ENCODE data around the gene CHST14. TPM values are rescaled to one million over a fixed set of nuclear protein-coding genes. Genes with fewer than 3 reads are reported as not detected.
A peak's percentile ranks its signal among the peaks of the same experiment; 100 is the strongest.

CHST14 gene
- total RNA-seq, 2 experiments from 2014 or later = 5.4 to 6.2 TPM

GRCh38 chr15:40498418-40498817 is 27.6 kb downstream of the CHST14 start:
- no peak for DNase-seq
- intact Hi-C loops (cut with DNase I, micrococcal nuclease) = no loop called here
- Mint-ChIP-seq H3K36me3 (ENCODE audit: low read depth) (no peaks in the 10 kb centered on the region), H3K4me3 (no peak overlapping the region), H3K27me3 (peaks cover 10% of the 10 kb centered on the region), H3K9me3 (ENCODE audit: low read depth) (no peaks in the 10 kb centered on the region), H3K27ac (no peak overlapping the region), H3K4me1 (peaks cover 34% of the 10 kb centered on the region)
- no peak for ATAC-seq
- CTCF ChIA-PET = no interaction called here
- POLR2A ChIA-PET = interaction anchor here (0.5 kb wide), 1 partner anchor 258 kb away, joined by 3 read pairs; no protein-coding TSS in a partner anchor

DNA sequence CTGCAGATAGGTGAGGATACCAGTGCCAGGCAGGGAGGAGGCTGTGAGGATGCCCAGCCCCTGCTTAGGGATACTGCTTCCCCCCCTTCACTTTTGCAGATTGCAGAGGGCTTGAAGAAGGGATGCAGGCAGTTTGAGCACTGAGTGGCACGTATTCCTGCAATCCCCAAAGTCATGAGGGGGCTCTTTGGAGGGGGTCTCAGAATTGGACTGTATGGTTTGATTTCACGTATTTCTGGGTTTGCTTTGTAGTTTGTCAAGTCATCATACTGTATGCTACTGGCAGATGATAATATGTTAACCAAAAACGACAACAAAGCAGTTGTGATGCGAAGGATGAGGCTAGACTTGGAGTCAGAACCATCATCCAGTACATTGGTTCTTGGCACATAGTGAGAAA is 28.1 kb downstream of the CHST14 start:
- DNase-seq (no peak), ATAC-seq (no peak)
- H3K27ac Mint-ChIP-seq = no peak overlapping the region
- H3K9me3 Mint-ChIP-seq (ENCODE audit: low read depth) = no peaks in the 10 kb centered on the region
- H3K4me1 Mint-ChIP-seq = peaks cover 29% of the 10 kb centered on the region
- H3K4me3 Mint-ChIP-seq = no peak overlapping the region
- intact Hi-C loops (cut with DNase I, micrococcal nuclease) = no loop called here
- H3K27me3 Mint-ChIP-seq = peaks cover 12% of the 10 kb centered on the region
- H3K36me3 Mint-ChIP-seq (ENCODE audit: low read depth) = no peaks in the 10 kb centered on the region
- ChIA-PET CTCF (no interaction called here), POLR2A (no interaction called here)

GRCh38 chr15:40499931-40500330 is 29.1 kb downstream of the CHST14 start:
- intact Hi-C loops (cut with DNase I, micrococcal nuclease) = no loop called here
- Mint-ChIP-seq H3K9me3 (ENCODE audit: low read depth) (no peaks in the 10 kb centered on the region), H3K36me3 (ENCODE audit: low read depth) (no peaks in the 10 kb centered on the region), H3K4me3 (no peak overlapping the region), H3K27me3 (peaks cover 16% of the 10 kb centered on the region), H3K27ac (no peak overlapping the region), H3K4me1 (peaks cover 19% of the 10 kb centered on the region)
- POLR2A ChIA-PET = no interaction called here
- CTCF ChIA-PET = interaction anchor here (0.6 kb wide), 1 partner anchor 50 kb away, joined by 3 read pairs; no protein-coding TSS in a partner anchor
- DNase-seq (no peak), ATAC-seq (no peak)

- Mint-ChIP-seq H3K4me3 (no peak overlapping the region), H3K36me3 (ENCODE audit: low read depth) (no peaks in the 10 kb centered on the region), H3K27me3 (peaks cover 18% of the 10 kb centered on the region), H3K4me1 (peaks cover 14% of the 10 kb centered on the region), H3K9me3 (ENCODE audit: low read depth) (no peaks in the 10 kb centered on the region), H3K27ac (peak overlapping the region; percentile 31)
- ATAC-seq = peak; percentile 74
- DNase-seq = no peak
- ChIA-PET CTCF (interaction anchor here (1.0 to 1.3 kb wide), 2 partner anchors 18 to 157 kb away, joined by 3 read pairs; no protein-coding TSS in a partner anchor), POLR2A (no interaction called here)
- intact Hi-C loops (cut with DNase I, micrococcal nuclease) = no loop called here
These were observed 30.0 kb downstream of the CHST14 start for GRCh38 chr15:40500568-40501330.

DNA sequence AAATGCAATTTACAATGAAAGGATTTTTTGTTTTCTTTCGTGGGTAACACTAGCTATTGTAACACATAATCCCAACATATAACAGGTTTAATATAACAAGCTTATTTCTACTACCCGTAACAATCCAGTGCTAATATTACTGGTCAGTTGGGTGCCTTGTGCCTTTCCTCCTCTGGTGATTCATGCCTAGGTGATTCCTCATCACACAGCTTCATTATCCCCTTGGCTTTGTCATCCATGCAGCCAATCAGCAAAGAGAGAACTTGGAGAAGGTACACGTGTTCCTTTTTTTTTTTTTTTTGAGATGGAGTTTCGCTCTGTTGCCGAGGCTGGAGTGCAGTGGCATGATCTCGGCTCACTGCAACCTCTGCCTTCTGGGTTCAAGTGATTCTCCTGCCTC is 30.7 kb downstream of the CHST14 start:
- H3K27ac Mint-ChIP-seq = no peak overlapping the region
- H3K4me3 Mint-ChIP-seq = no peak overlapping the region
- peaks cover 14% of the 10 kb centered on the region for H3K4me1 Mint-ChIP-seq
- ATAC-seq (no peak), DNase-seq (no peak)
- H3K9me3 Mint-ChIP-seq (ENCODE audit: low read depth) = no peaks in the 10 kb centered on the region
- H3K36me3 Mint-ChIP-seq (ENCODE audit: low read depth) = no peaks in the 10 kb centered on the region
- ChIA-PET POLR2A (no interaction called here), CTCF (interaction anchor here (0.6 to 1.3 kb wide), 3 partner anchors 18 to 157 kb away, joined by 3 to 4 read pairs (median 3); no protein-coding TSS in a partner anchor)
- intact Hi-C loops (cut with DNase I, micrococcal nuclease) = no loop called here
- H3K27me3 Mint-ChIP-seq = peaks cover 18% of the 10 kb centered on the region

GRCh38 chr15:40506964-40507571 is 36.3 kb downstream of the CHST14 start:
- Mint-ChIP-seq H3K27me3 (peaks cover 50% of the 10 kb centered on the region), H3K27ac (no peak overlapping the region), H3K36me3 (ENCODE audit: low read depth) (no peaks in the 10 kb centered on the region), H3K9me3 (ENCODE audit: low read depth) (no peaks in the 10 kb centered on the region), H3K4me1 (peaks cover 16% of the 10 kb centered on the region), H3K4me3 (peak overlapping the region; percentile 6)
- ChIA-PET CTCF (interaction anchor here (0.6 to 1.4 kb wide), 13 partner anchors 10 to 208 kb away, joined by 3 to 5 read pairs (median 3); partner anchors contain the start of gene IVD), POLR2A (no interaction called here)
- intact Hi-C loops (cut with DNase I, micrococcal nuclease) = loop anchor here (1.0 to 5.0 kb wide), 3 partner anchors 65 to 165 kb away; partner anchors contain the start of genes BAHD1 (in 1 of the 2) and CCDC9B (in 1 of the 2)
- ATAC-seq (peak; percentile 86), DNase-seq (peak; percentile 82)

DNA sequence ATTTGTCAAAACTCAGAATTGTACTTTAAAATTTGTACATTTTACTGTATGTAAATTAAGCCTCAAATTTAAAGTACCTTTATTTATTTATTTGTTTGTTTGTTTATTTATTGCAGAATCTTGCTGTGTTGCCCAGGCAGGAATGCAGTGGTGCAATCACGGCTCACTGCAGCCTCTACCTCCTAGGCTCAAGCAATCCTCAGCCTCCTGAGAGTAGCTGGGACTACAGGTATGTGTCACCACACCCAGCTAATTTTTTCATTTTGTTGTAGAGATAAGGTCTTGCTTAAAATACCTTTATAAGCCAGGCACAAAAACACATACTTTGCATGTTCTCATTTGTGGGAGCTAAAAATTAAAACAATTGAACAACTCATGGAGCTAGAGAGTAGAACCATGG is 37.4 kb downstream of the CHST14 start:
- DNase-seq = no peak
- intact Hi-C loops (cut with DNase I, micrococcal nuclease) = loop anchor here (5.0 kb wide), 2 partner anchors 66 to 166 kb away; partner anchors contain the start of genes BAHD1 (in 1 of the 2) and CCDC9B (in 1 of the 2)
- no peaks in the 10 kb centered on the region for H3K9me3 Mint-ChIP-seq (ENCODE audit: low read depth)
- no peaks in the 10 kb centered on the region for H3K36me3 Mint-ChIP-seq (ENCODE audit: low read depth)
- ChIA-PET POLR2A (no interaction called here), CTCF (interaction anchor here (0.6 to 1.4 kb wide), 7 partner anchors 11 to 434 kb away, joined by 3 to 5 read pairs (median 3); partner anchors contain the start of genes BAHD1 and IVD)
- H3K4me1 Mint-ChIP-seq = peaks cover 18% of the 10 kb centered on the region
- H3K27ac Mint-ChIP-seq = no peak overlapping the region
- H3K27me3 Mint-ChIP-seq = peaks cover 53% of the 10 kb centered on the region
- no peak overlapping the region for H3K4me3 Mint-ChIP-seq
- ATAC-seq = no peak

- Mint-ChIP-seq H3K27ac (no peak overlapping the region), H3K4me1 (peaks cover 18% of the 10 kb centered on the region), H3K9me3 (ENCODE audit: low read depth) (no peaks in the 10 kb centered on the region), H3K36me3 (ENCODE audit: low read depth) (no peaks in the 10 kb centered on the region), H3K4me3 (no peak overlapping the region), H3K27me3 (peaks cover 52% of the 10 kb centered on the region)
- DNase-seq (no peak), ATAC-seq (no peak)
- intact Hi-C loops (cut with DNase I, micrococcal nuclease) = no loop called here
- CTCF ChIA-PET = interaction anchor here (0.6 kb wide), 1 partner anchor 139 kb away, joined by 4 read pairs; no protein-coding TSS in a partner anchor
- POLR2A ChIA-PET = no interaction called here
These were observed 39.4 kb downstream of the CHST14 start for GRCh38 chr15:40510201-40510600.

DNA sequence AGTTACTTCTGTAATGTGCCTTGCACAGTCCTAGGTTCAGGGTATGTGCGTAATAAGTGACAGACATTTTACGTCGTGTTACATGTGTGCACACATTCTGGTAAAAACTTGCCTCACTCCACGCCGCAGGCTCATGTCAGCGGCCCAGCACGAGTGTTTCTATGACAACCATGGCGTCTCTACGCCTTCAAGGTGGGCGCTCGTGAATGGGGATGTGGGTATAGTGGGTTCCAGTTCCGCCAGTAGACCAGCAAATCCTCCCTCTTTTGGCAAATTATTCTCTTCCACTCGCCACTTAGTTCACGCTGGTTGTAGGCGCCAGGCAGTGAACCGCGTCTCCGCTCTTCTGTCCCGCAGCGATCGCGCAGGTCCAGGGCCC is 40.3 kb downstream of the CHST14 start:
- ChIA-PET POLR2A (no interaction called here), CTCF (interaction anchor here (0.6 kb wide), 1 partner anchor 140 kb away, joined by 4 read pairs; no protein-coding TSS in a partner anchor)
- Mint-ChIP-seq H3K9me3 (ENCODE audit: low read depth) (no peaks in the 10 kb centered on the region), H3K4me1 (peaks cover 18% of the 10 kb centered on the region), H3K36me3 (ENCODE audit: low read depth) (no peaks in the 10 kb centered on the region), H3K4me3 (peak overlapping the region; percentile 64), H3K27ac (no peak overlapping the region), H3K27me3 (peaks cover 53% of the 10 kb centered on the region)
- intact Hi-C loops (cut with DNase I, micrococcal nuclease) = no loop called here
- peak; percentile 30 for DNase-seq
- ATAC-seq = peak; percentile 42

DNA sequence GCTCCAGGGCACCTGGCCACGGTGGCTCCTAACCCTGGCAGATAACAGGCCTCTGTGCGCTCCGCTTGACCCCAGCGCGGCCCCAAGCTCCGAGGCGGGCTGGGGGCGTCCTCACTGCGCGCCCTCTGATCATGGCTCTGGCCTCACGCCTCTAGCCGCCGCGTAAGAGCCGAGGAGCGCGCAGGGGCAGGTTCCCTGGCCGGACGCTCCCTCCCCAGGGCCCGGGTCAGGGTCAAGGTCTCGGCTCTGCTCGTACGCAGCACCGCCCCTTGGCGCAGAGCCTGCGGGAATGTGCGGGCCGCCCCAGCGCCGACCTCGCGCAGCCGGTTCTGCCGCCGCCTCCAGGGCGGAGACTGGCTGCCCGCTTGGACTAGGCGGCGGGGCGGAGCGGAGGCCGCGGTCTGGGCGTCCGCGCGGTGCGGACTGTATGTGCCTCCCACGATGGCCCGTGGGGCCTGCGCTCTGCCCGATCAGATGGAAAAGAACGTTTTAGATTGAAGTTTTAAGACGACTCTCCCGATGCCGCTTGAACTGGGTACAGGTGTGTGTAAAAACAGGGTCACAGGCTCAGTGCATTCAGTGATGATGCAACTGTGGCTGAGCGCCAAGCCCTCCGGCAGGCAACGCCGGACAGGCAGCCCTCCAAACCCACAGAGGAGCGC is 40.8 kb downstream of the CHST14 start:
- Mint-ChIP-seq H3K9me3 (ENCODE audit: low read depth) (no peaks in the 10 kb centered on the region), H3K4me1 (peaks cover 18% of the 10 kb centered on the region), H3K36me3 (ENCODE audit: low read depth) (no peaks in the 10 kb centered on the region), H3K27ac (no peak overlapping the region), H3K4me3 (peak overlapping the region; percentile 64), H3K27me3 (peaks cover 52% of the 10 kb centered on the region)
- intact Hi-C loops (cut with DNase I, micrococcal nuclease) = no loop called here
- CTCF ChIA-PET = no interaction called here
- DNase-seq = peak; percentile 36
- peak; percentile 43 for ATAC-seq
- POLR2A ChIA-PET = no interaction called here

DNA sequence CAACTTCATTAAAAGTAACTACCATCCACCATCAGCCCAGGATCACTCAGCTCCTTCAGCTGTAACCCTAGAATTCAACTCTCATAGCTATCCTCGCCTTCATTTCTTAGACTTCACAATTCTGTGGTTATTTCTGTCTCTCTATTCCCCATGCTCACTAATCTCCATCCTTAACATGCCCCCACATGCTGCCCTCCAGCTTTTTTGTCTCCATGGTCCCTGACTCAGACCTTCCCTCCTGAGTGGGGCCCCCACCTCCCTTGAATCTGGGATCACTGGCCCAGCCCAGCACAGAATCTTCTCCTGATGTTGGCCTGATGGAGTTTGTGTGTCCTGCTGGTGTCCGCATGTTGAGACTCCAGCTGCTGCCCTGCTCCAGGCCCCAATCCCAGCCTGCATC is 41.7 kb downstream of the CHST14 start:
- Mint-ChIP-seq H3K27ac (no peak overlapping the region), H3K36me3 (ENCODE audit: low read depth) (no peaks in the 10 kb centered on the region), H3K27me3 (peaks cover 47% of the 10 kb centered on the region), H3K4me1 (peaks cover 11% of the 10 kb centered on the region), H3K4me3 (peak overlapping the region; percentile 64), H3K9me3 (ENCODE audit: low read depth) (no peaks in the 10 kb centered on the region)
- intact Hi-C loops (cut with DNase I, micrococcal nuclease) = no loop called here
- no peak for ATAC-seq
- ChIA-PET CTCF (interaction anchor here (1.5 kb wide), 1 partner anchor 77 kb away, joined by 3 read pairs; no protein-coding TSS in a partner anchor), POLR2A (no interaction called here)
- DNase-seq = no peak
